HepG2 (cell line): ENCODE results near the gene RXFP3. TPM values are rescaled to one million over a fixed set of nuclear protein-coding genes. Genes with fewer than 3 reads are reported as not detected.

ENCODE experiments used
- ATAC-seq: fragments of 200-7000 bp; cut with Tn5 transposase; 3 replicates; pipeline ENCODE4 v1.9.1; 2020; ENCODE audit warnings: mild to moderate bottlenecking, moderate library complexity
- BruUV-seq: library from RNA; stranded (reverse); fragments of 400-500 nt; replicated peaks from 2 replicates; lab custom pipeline; 2021; lab: Mats Ljungman, UMichigan
- CTCF ChIA-PET: fragments of 300-600 bp; formaldehyde crosslinking; extraction: SDS; loops from one replicate; lab custom pipeline; 2021; ENCODE audit warnings: low total read pairs, inconsistent platforms, low intra/inter-chr PET ratio; lab: Yijun Ruan, JAX
- POLR2A ChIA-PET: fragments of 350-600 bp; sonication (Branson Sonifier 250); formaldehyde crosslinking; loops from one replicate; lab custom pipeline; 2020; ENCODE audit warnings: antibody characterized with exemption, inconsistent platforms; lab: Yijun Ruan, JAX
- DNase-seq: peaks from one replicate; pipeline ENCODE4 v3.0.0-alpha.2; 2015; ENCODE audit warnings: low spot score
- FAIRE-seq: peaks from 3 replicates; lab custom pipeline; 2011; peaks lifted over from hg19 to GRCh38; lab: Jason Lieb, UNC
- H2AFZ ChIP-seq: one replicate; pipeline ENCODE4 v1.6.1; 2011; ENCODE audit warnings: low read length, inconsistent platforms
- H3K27ac ChIP-seq: fragments of 300-600 bp; 3 replicates; pipeline ENCODE4 v1.8.0; 2011; ENCODE audit warnings: mixed run types, mild to moderate bottlenecking, mixed read lengths, low read length, inconsistent platforms; ENCODE audit not compliant: insufficient read depth; ENCODE audit errors: extremely low read length
- H3K27me3 ChIP-seq, 2 experiments: fragments of 200-600 bp in 1 of 2; 2 replicates in 1 of 2; 3 replicates in 1 of 2; pipeline versions ENCODE4 v1.6.0 to v1.8.0; 2011; ENCODE audit warnings: low read length in 2 of 2, mild to moderate bottlenecking in 2 of 2, moderate library complexity in 2 of 2, inconsistent platforms in 1 of 2; ENCODE audit not compliant: insufficient read depth in 2 of 2, control insufficient read depth in 1 of 2
- H3K36me3 ChIP-seq, 2 experiments: fragments of 200-600 bp in 1 of 2; replicated peaks in 1 of 2; 2 replicates in 1 of 2; 3 replicates in 1 of 2; pipeline versions ENCODE4 v1.5.1 to v1.8.0; 2011; ENCODE audit warnings: low read length in 2 of 2, inconsistent platforms in 1 of 2; ENCODE audit not compliant: insufficient read depth in 2 of 2, control insufficient read depth in 1 of 2
- H3K4me1 ChIP-seq: 2 replicates; pipeline ENCODE4 v1.5.1; 2012; ENCODE audit warnings: low read length, inconsistent platforms; ENCODE audit not compliant: insufficient read depth
- H3K4me2 ChIP-seq: 2 replicates; pipeline ENCODE4 v1.6.0; 2011; ENCODE audit warnings: low read depth, low read length, inconsistent platforms
- H3K4me3 ChIP-seq, 3 experiments: fragments of 200-600 bp in 1 of 3; sonication (generic), shearing (Covaris generic) in 1 of 3; replicated peaks in 1 of 3; 2 replicates each; pipeline ENCODE4 v1.5.1; 2011 to 2016; ENCODE audit warnings: low read length in 3 of 3, inconsistent platforms in 2 of 3, low read depth in 2 of 3, mild to moderate bottlenecking in 2 of 3, control low read depth in 1 of 3, mixed read lengths in 1 of 3; ENCODE audit not compliant: insufficient read depth in 1 of 3
- H3K79me2 ChIP-seq: one replicate; pipeline ENCODE4 v1.6.1; 2011; ENCODE audit warnings: low read length, inconsistent platforms; ENCODE audit not compliant: insufficient read depth
- H3K9ac ChIP-seq: 2 replicates; pipeline ENCODE4 v1.6.0; 2011; ENCODE audit warnings: mild to moderate bottlenecking, low read depth, low read length, inconsistent platforms; ENCODE audit not compliant: insufficient read depth
- H3K9me3 ChIP-seq: 2 replicates; pipeline ENCODE4 v1.5.1; 2012; ENCODE audit warnings: mild to moderate bottlenecking, low read length
- H4K20me1 ChIP-seq: 2 replicates; pipeline ENCODE4 v1.6.0; 2011; ENCODE audit warnings: inconsistent platforms, mild to moderate bottlenecking, low read length, moderate library complexity; ENCODE audit not compliant: insufficient read depth
- AHDC1 ChIP-seq: sonication (generic); formaldehyde crosslinking; IDR thresholded peaks from 2 replicates; pipeline ENCODE4 v1.5.1; 2020; ENCODE audit warnings: mild to moderate bottlenecking, missing genetic modification reagents, borderline replicate concordance
- AKAP8 ChIP-seq: sonication (generic); formaldehyde crosslinking; IDR thresholded peaks from 2 replicates; pipeline ENCODE4 v1.5.1; 2020; ENCODE audit warnings: mild to moderate bottlenecking, missing genetic modification reagents
- FOXM1 ChIP-seq: sonication (generic); formaldehyde crosslinking; IDR thresholded peaks from 2 replicates; pipeline ENCODE4 v1.5.0; 2020; ENCODE audit warnings: missing genetic modification reagents
- HMGA1 ChIP-seq: sonication (generic); formaldehyde crosslinking; conservative IDR thresholded peaks from 2 replicates; pipeline ENCODE4 v1.4.0; 2020; ENCODE audit warnings: missing genetic modification reagents
- PBX3 ChIP-seq: sonication (generic); formaldehyde crosslinking; IDR thresholded peaks from 2 replicates; pipeline ENCODE4 v1.8.1; 2023; ENCODE audit warnings: missing genetic modification reagents, inconsistent platforms, borderline replicate concordance
- RXRB ChIP-seq: IDR thresholded peaks from 2 replicates; pipeline ENCODE4 v1.6.1; 2016; ENCODE audit warnings: borderline replicate concordance, missing genetic modification reagents, missing compliant biosample characterization
- ZNF432 ChIP-seq: sonication (generic); formaldehyde crosslinking; IDR thresholded peaks from 2 replicates; pipeline ENCODE4 v1.5.0; 2020; ENCODE audit warnings: missing genetic modification reagents, mild to moderate bottlenecking, borderline replicate concordance
- ZNF547 ChIP-seq: sonication (generic); formaldehyde crosslinking; IDR thresholded peaks from 2 replicates; pipeline ENCODE4 v1.5.1; 2020; ENCODE audit warnings: mild to moderate bottlenecking, missing genetic modification reagents
- ZNF563 ChIP-seq: sonication (generic); formaldehyde crosslinking; IDR thresholded peaks from 2 replicates; pipeline ENCODE4 v1.8.0; 2022; ENCODE audit warnings: mild to moderate bottlenecking, moderate library complexity, missing genetic modification reagents
- WGBS: methylation state at CpG from one replicate; pipeline ENCODE4 v1.1.6; 2017; ENCODE audit warnings: low lambda C conversion rate; 5-methylcytosine and 5-hydroxymethylcytosine counted together
- in situ Hi-C: cut with HindIII; loops from 2 replicates; pipeline ENCODE4 v1.10.0; 2017; ENCODE audit warnings: low pct_unique_long_range_greater_than_20kb; ENCODE audit not compliant: extremely low pct_ligation_motif_present
- intact Hi-C: fragments of 100-400 bp; cut with micrococcal nuclease; formaldehyde crosslinking; loops from one replicate; pipeline ENCODE4 v1.10.0; 2022; ENCODE audit not compliant: unreplicated experiment
- polyA plus RNA-seq, 8 experiments: library from polyadenylated mRNA; depleted of rRNA in 3 of 8; stranded (reverse) in 7 of 8; unstranded in 1 of 8; fragments of >200 nt; fragmentation: Illumina TruSeq in 4 of 8; extraction: Trizol in 4 of 8; gene quantifications; 2 replicates each; pipeline versions ENCODE4 v1.2.1 to v1.2.3, GENCODE V29; 2011 to 2016; ENCODE audit warnings: low read depth in 4 of 8, missing spikeins in 1 of 8, mixed read lengths in 1 of 8; ENCODE audit not compliant: insufficient read depth in 1 of 8
- total RNA-seq, 5 experiments: library from RNA; depleted of rRNA; stranded (reverse); fragments of >200 nt; fragmentation: Illumina TruSeq; extraction: Trizol; gene quantifications; 2 replicates each; pipeline ENCODE4 v1.2.3, GENCODE V29; 2016; ENCODE audit warnings: low read depth in 1 of 5
- TF ChIP-seq, protein P1 (sequence below): sonication (generic); formaldehyde crosslinking; IDR thresholded peaks from 2 replicates; pipeline ENCODE4 v1.5.0; 2020; ENCODE audit warnings: missing genetic modification reagents
- TF ChIP-seq, protein P2 (sequence below): sonication (generic); formaldehyde crosslinking; IDR thresholded peaks from 2 replicates; pipeline ENCODE4 v1.4.0; 2020; ENCODE audit warnings: missing genetic modification reagents, borderline replicate concordance

Gene RXFP3
- total and polyA plus RNA-seq, 2 of the 13 experiments (the other 11 are each of a cell fraction or from before 2014, with no cell fraction given), result not detected

DNA sequence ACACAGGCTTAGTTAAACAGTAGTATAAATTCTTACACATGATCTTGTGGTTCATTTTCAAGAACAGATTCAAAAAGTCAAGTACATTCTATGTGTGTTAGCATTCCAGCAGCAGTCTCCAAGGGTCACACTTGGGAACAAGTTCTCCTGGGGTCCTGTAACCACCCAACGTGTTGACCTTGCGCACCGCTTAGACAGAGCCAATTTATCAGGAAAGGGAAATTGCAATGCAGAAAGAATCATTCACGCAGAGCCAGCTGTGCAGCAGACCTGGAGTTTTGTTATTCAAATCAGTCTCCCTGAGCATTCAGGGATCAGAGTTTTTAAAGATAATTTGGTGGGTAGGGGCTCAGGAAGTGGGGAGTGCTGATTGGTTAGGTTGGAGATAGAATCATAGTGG is 8.5 kb upstream of the RXFP3 start (continued):
- TF ChIP-seq AHDC1 (CRISPR knock-in tag) (no peak), HMGA1 (CRISPR knock-in tag) (no peak), ZNF563 (CRISPR knock-in tag) (no peak), AKAP8 (CRISPR knock-in tag) (no peak)

DNA sequence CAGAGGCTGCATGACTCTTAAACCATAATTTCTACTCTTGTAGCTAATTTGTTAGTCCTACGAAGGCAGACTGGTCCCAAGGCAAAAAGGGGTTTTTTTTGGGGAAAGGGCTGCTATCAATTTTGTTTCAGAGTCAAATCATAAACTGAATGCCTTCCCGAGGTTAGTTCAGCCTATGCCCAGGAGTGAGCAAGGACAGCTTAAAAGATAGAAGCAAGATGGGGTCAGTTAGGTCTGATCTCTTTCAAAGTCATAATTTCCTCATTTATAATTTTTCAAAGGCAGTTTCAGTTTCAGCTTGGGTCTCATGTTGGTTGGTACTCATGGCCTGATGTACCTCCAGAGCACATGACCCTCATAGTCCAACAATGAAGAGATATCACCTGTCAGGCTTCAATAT is 7.9 kb upstream of the RXFP3 start:
- no peak overlapping the region for H3K4me2 ChIP-seq
- in situ Hi-C loops, result no loop called here
- FAIRE-seq, result no peak
- TF ChIP-seq, protein P1, sequence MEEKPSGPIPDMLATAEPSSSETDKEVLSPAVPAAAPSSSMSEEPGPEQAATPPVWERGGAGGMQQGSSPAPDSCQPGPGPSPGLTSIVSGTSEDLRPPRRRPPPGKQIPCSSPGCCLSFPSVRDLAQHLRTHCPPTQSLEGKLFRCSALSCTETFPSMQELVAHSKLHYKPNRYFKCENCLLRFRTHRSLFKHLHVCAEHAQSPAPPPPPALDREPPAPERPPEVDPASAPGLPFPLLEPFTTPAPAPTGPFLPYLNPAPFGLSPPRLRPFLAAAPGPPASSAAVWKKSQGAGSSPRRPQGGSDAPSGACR (CRISPR knock-in tag), result no peak
- no peak for TF ChIP-seq PBX3 (CRISPR knock-in tag)
- TF ChIP-seq ZNF432, result no peak
- no peak for TF ChIP-seq ZNF547 (CRISPR knock-in tag)
- TF ChIP-seq RXRB (CRISPR knock-in tag), result no peak
- TF ChIP-seq, protein P2, sequence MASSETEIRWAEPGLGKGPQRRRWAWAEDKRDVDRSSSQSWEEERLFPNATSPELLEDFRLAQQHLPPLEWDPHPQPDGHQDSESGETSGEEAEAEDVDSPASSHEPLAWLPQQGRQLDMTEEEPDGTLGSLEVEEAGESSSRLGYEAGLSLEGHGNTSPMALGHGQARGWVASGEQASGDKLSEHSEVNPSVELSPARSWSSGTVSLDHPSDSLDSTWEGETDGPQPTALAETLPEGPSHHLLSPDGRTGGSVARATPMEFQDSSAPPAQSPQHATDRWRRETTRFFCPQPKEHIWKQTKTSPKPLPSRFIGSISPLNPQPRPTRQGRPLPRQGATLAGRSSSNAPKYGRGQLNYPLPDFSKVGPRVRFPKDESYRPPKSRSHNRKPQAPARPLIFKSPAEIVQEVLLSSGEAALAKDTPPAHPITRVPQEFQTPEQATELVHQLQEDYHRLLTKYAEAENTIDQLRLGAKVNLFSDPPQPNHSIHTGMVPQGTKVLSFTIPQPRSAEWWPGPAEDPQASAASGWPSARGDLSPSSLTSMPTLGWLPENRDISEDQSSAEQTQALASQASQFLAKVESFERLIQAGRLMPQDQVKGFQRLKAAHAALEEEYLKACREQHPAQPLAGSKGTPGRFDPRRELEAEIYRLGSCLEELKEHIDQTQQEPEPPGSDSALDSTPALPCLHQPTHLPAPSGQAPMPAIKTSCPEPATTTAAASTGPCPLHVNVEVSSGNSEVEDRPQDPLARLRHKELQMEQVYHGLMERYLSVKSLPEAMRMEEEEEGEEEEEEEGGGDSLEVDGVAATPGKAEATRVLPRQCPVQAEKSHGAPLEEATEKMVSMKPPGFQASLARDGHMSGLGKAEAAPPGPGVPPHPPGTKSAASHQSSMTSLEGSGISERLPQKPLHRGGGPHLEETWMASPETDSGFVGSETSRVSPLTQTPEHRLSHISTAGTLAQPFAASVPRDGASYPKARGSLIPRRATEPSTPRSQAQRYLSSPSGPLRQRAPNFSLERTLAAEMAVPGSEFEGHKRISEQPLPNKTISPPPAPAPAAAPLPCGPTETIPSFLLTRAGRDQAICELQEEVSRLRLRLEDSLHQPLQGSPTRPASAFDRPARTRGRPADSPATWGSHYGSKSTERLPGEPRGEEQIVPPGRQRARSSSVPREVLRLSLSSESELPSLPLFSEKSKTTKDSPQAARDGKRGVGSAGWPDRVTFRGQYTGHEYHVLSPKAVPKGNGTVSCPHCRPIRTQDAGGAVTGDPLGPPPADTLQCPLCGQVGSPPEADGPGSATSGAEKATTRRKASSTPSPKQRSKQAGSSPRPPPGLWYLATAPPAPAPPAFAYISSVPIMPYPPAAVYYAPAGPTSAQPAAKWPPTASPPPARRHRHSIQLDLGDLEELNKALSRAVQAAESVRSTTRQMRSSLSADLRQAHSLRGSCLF, result no peak
- no peak for TF ChIP-seq FOXM1

More for the DNA sequence above, 7.9 kb upstream of the RXFP3 start:
- no peaks in the 10 kb centered on the region for H3K36me3 ChIP-seq
- ATAC-seq, result no peak
- intact Hi-C loops, result no loop called here
- ChIA-PET POLR2A (no interaction called here), CTCF (no interaction called here)
- no peak overlapping the region for H3K9ac ChIP-seq
- H4K20me1 ChIP-seq, result no peaks in the 10 kb centered on the region
- whole genome bisulfite sequencing, result 3% methylated on average over 2 of the region's 2 CpGs
- H2AFZ ChIP-seq, result no peak overlapping the region
- no peak overlapping the region for H3K27ac ChIP-seq
- no peak overlapping the region for H3K4me3 ChIP-seq
- no peaks in the 10 kb centered on the region for H3K9me3 ChIP-seq
- peaks cover 0 to 2% of the 10 kb centered on the region in 2 experiments; a peak in 2 of 5 replicates for H3K27me3 ChIP-seq
- H3K79me2 ChIP-seq, result no peaks in the 10 kb centered on the region
- no peak for DNase-seq
- no TSS peak for BruUV-seq
- H3K4me1 ChIP-seq, result no peaks in the 10 kb centered on the region
